Gastrocnemius medialis (tissue), 4 donors: Measurements from ENCODE around the gene PPP4R3A. TPM values are rescaled to one million over a fixed set of nuclear protein-coding genes. Genes with fewer than 3 reads are reported as not detected.

Source experiments
- ATAC-seq, 2 donors: fragments of 150-250 bp; one replicate each; pipeline ENCODE4 v1.9.1; 2016
- DNase-seq, 2 donors: peaks; one replicate each; pipeline ENCODE4 v3.0.0-alpha.2; 2019
- H3K27ac ChIP-seq, 4 donors: fragments of 200-600 bp; sonication (generic); 1 replicate in 1 of 4; 2 replicates in 3 of 4; pipeline ENCODE4 v1.5.1; 2016 to 2018; ENCODE audit warnings: mild to moderate bottlenecking in 2 of 4, moderate library complexity in 1 of 4
- H3K27me3 ChIP-seq, 3 donors: fragments of 200-600 bp; sonication (generic) in 2 of 3; 1 replicate in 1 of 3; 2 replicates in 2 of 3; pipeline versions ENCODE4 v1.5.1 to v1.6.0; 2016 to 2019; ENCODE audit warnings: mild to moderate bottlenecking in 1 of 3, moderate library complexity in 1 of 3
- H3K36me3 ChIP-seq, 2 donors: fragments of 200-600 bp; sonication (generic) in 1 of 2; one replicate each; pipeline ENCODE4 v1.5.1; 2017 to 2018
- H3K4me1 ChIP-seq, 2 donors: fragments of 200-600 bp; sonication (generic) in 1 of 2; one replicate each; pipeline ENCODE4 v1.5.1; 2016 to 2017; ENCODE audit warnings: mild to moderate bottlenecking in 2 of 2
- H3K4me3 ChIP-seq, 4 donors: fragments of 200-600 bp; sonication (generic) in 3 of 4; 1 replicate in 1 of 4; 2 replicates in 3 of 4; pipeline ENCODE4 v1.5.1; 2016 to 2019; ENCODE audit warnings: mild to moderate bottlenecking in 2 of 4
- H3K9me3 ChIP-seq, 3 donors: fragments of 200-600 bp; sonication (generic) in 2 of 3; 1 replicate in 1 of 3; 2 replicates in 2 of 3; pipeline ENCODE4 v1.5.1; 2016 to 2019
- CTCF ChIP-seq, 5 experiments: fragments of 450-650 bp in 3 of 5; fragments of 200-600 bp in 2 of 5; sonication (generic) in 2 of 5; IDR thresholded peaks in 4 of 5; conservative IDR thresholded peaks in 1 of 5; 1 replicate in 4 of 5; 2 replicates in 1 of 5; pipeline ENCODE4 v1.5.1; 2016 to 2019; ENCODE audit warnings: antibody characterized with exemption in 5 of 5, mild to moderate bottlenecking in 3 of 5, moderate library complexity in 3 of 5
- POLR2A ChIP-seq, 2 donors: fragments of 450-650 bp; IDR thresholded peaks; one replicate each; pipeline ENCODE4 v1.6.1; 2017; ENCODE audit warnings: antibody characterized with exemption in 2 of 2, mild to moderate bottlenecking in 2 of 2, moderate library complexity in 2 of 2
- in situ Hi-C, 4 donors: fragments of 200-750 bp; cut with MboI; loops; one replicate each; pipeline versions ENCODE4 v1.15.0 to v1.8.0; 2017; ENCODE audit warnings: low sequenced_read_pairs in 4 of 4
- intact Hi-C: fragments of 100-400 bp; cut with DNase I; formaldehyde crosslinking; loops from one replicate; pipeline ENCODE4 v1.15.1; 2023; ENCODE audit warnings: low total_unique reads
- total RNA-seq, 4 donors: library from RNA; depleted of rRNA; stranded (reverse); fragments of >200 nt; gene quantifications; one replicate each; pipeline versions ENCODE4 v1.1.0 to v1.2.3, GENCODE V29; 2016

Gene PPP4R3A
- total RNA-seq, 4 donors from 2014 or later = 38.8 to 53.3 (median 44.6) TPM

- no peak overlapping the region for H3K4me3 ChIP-seq
- intact Hi-C loops = no loop called here
- TF ChIP-seq CTCF (IDR thresholded peaks at IDR 0.05 in 4 of 5, conservative IDR thresholded peaks at IDR 0.05 in 1 of 5) = no peak
- no peak for TF ChIP-seq POLR2A (IDR thresholded peaks at IDR 0.05)
- no peak for DNase-seq
- no peaks in the 10 kb centered on the region for H3K4me1 ChIP-seq
- H3K36me3 ChIP-seq = no peaks in the 10 kb centered on the region
- no peak for ATAC-seq
- no peaks in the 10 kb centered on the region for H3K27me3 ChIP-seq
- no peaks in the 10 kb centered on the region for H3K9me3 ChIP-seq
- no peak overlapping the region for H3K27ac ChIP-seq
- in situ Hi-C loops = loop anchor here in 1 of 4 donors (10.0 kb wide), 1 partner anchor 100 kb away; no protein-coding TSS in a partner anchor
Measured at GRCh38 chr14:91424813-91425530, 85.1 kb downstream of the PPP4R3A start.

- intact Hi-C loops (no loop called here), in situ Hi-C loops (loop anchor here in 1 of 4 donors (10.0 kb wide), 1 partner anchor 96 kb away; no protein-coding TSS in a partner anchor)
- DNase-seq = no peak
Measured at GRCh38 chr14:91420686-91421085, 89.4 kb downstream of the PPP4R3A start.

GRCh38 chr14:91419451-91419850 lies 90.7 kb downstream of the PPP4R3A start:
- in situ Hi-C loops = loop anchor here in 2 of 4 donors (10.0 kb wide), 1 partner anchor 95 kb away; no protein-coding TSS in a partner anchor

More at GRCh38 chr14:91420686-91421085, 89.4 kb downstream of the PPP4R3A start:
- Histone ChIP-seq H3K4me1 (peaks cover 5 to 13% of the 10 kb centered on the region in 2 donors), H3K27me3 (peaks cover 11 to 17% (median 16%) of the 10 kb centered on the region in 3 donors), H3K27ac (no peak overlapping the region), H3K36me3 (no peaks in the 10 kb centered on the region), H3K9me3 (no peaks in the 10 kb centered on the region), H3K4me3 (no peak overlapping the region)
- TF ChIP-seq POLR2A (IDR thresholded peaks at IDR 0.05) (no peak), CTCF (IDR thresholded peaks at IDR 0.05 in 4 of 5, conservative IDR thresholded peaks at IDR 0.05 in 1 of 5) (no peak)
- ATAC-seq = no peak

GRCh38 chr14:91419044-91419397 lies 91.1 kb downstream of the PPP4R3A start:
- no peak for DNase-seq
- in situ Hi-C loops (loop anchor here in 2 of 4 donors (10.0 kb wide), 1 partner anchor 94 kb away; no protein-coding TSS in a partner anchor), intact Hi-C loops (no loop called here)
- Histone ChIP-seq H3K9me3 (no peaks in the 10 kb centered on the region), H3K27me3 (peaks cover 11 to 17% (median 16%) of the 10 kb centered on the region in 3 donors), H3K4me3 (peak overlapping the region in 2 of 4 donors; percentile 53 to 59), H3K27ac (no peak overlapping the region), H3K36me3 (no peaks in the 10 kb centered on the region), H3K4me1 (peaks cover 5 to 13% of the 10 kb centered on the region in 2 donors)
- no peak for ATAC-seq
- TF ChIP-seq CTCF (IDR thresholded peaks at IDR 0.05 in 4 of 5, conservative IDR thresholded peaks at IDR 0.05 in 1 of 5) (peak in 1 of 5 experiments; percentile 28), POLR2A (IDR thresholded peaks at IDR 0.05) (no peak)

More at GRCh38 chr14:91419451-91419850, 90.7 kb downstream of the PPP4R3A start:
- H3K4me1 ChIP-seq = peaks cover 5 to 13% of the 10 kb centered on the region in 2 donors
- DNase-seq (no peak), ATAC-seq (no peak)
- no peak overlapping the region for H3K4me3 ChIP-seq
- peaks cover 11 to 17% (median 16%) of the 10 kb centered on the region in 3 donors for H3K27me3 ChIP-seq
- H3K9me3 ChIP-seq = no peaks in the 10 kb centered on the region
- H3K36me3 ChIP-seq = no peaks in the 10 kb centered on the region
- TF ChIP-seq CTCF (IDR thresholded peaks at IDR 0.05 in 4 of 5, conservative IDR thresholded peaks at IDR 0.05 in 1 of 5) (no peak), POLR2A (IDR thresholded peaks at IDR 0.05) (no peak)
- H3K27ac ChIP-seq = no peak overlapping the region
- intact Hi-C loops = no loop called here
